Panc1 (cell line): ENCODE results near the gene SNRNP35. TPM values are rescaled to one million over a fixed set of nuclear protein-coding genes. Genes with fewer than 3 reads are reported as not detected.
"Not testable (repeated sequence)": the region's sequence is repeated elsewhere in the genome, so short reads cannot be mapped to it uniquely, and the experiment has no call there.

Source experiments
- ATAC-seq: fragments of 200-7000 bp; cut with Tn5 transposase; 2 replicates; pipeline ENCODE4 v1.9.1; 2020; ENCODE audit warnings: mild to moderate bottlenecking, moderate library complexity
- BruUV-seq: library from RNA; stranded (reverse); fragments of 400-500 nt; replicated peaks from 2 replicates; lab custom pipeline; 2021; lab: Mats Ljungman, UMichigan
- CTCF ChIA-PET: fragments of 300-600 bp; sonication (Branson Sonifier 250); formaldehyde crosslinking; loops from one replicate; lab custom pipeline; 2022; ENCODE audit warnings: antibody characterized with exemption; lab: Charles Lee
- POLR2A ChIA-PET: fragments of 300-600 bp; sonication (Branson Sonifier 250); formaldehyde crosslinking; loops from one replicate; lab custom pipeline; 2022; ENCODE audit warnings: antibody characterized with exemption; lab: Charles Lee
- DNase-seq: peaks from one replicate; pipeline ENCODE4 v3.0.0-alpha.2; 2010; ENCODE audit warnings: low read depth, low spot score
- H3K27ac ChIP-seq: 2 replicates; pipeline ENCODE4 v1.5.1; 2011; ENCODE audit warnings: mild to moderate bottlenecking, low read length, inconsistent platforms
- H3K27me3 ChIP-seq: fragments of 200-500 bp; sonication (Bioruptor generic); 2 replicates; pipeline ENCODE4 v1.6.0; 2014; ENCODE audit warnings: low read length, inconsistent platforms; ENCODE audit not compliant: control insufficient read depth, insufficient read depth
- H3K36me3 ChIP-seq: fragments of 200-500 bp; sonication (Bioruptor generic); 2 replicates; pipeline ENCODE4 v1.5.1; 2014; ENCODE audit warnings: inconsistent platforms, mild to moderate bottlenecking, low read length, moderate library complexity; ENCODE audit not compliant: control insufficient read depth, insufficient read depth
- H3K4me1 ChIP-seq: 2 replicates; pipeline ENCODE4 v1.5.1; 2011; ENCODE audit warnings: inconsistent platforms, mild to moderate bottlenecking, low read length, moderate library complexity; ENCODE audit not compliant: control insufficient read depth, insufficient read depth
- H3K4me3 ChIP-seq, 2 experiments: 2 replicates each; pipeline ENCODE4 v1.5.1; 2011 to 2012; ENCODE audit warnings: low read depth in 2 of 2, low read length in 2 of 2, mild to moderate bottlenecking in 2 of 2, inconsistent platforms in 1 of 2, moderate library complexity in 1 of 2
- H3K9me3 ChIP-seq: fragments of 200-500 bp; sonication (Bioruptor generic); 2 replicates; pipeline ENCODE4 v1.5.1; 2014; ENCODE audit warnings: low read depth, mild to moderate bottlenecking, inconsistent platforms, low read length, moderate library complexity; ENCODE audit not compliant: control insufficient read depth, insufficient read depth
- POLR2AphosphoS5 ChIP-seq: IDR thresholded peaks from 2 replicates; pipeline ENCODE4 v1.6.1; 2012; ENCODE audit warnings: mild to moderate bottlenecking, low read depth, low read length, moderate library complexity
- SIN3A ChIP-seq: IDR thresholded peaks from 2 replicates; pipeline ENCODE4 v1.6.1; 2012; ENCODE audit warnings: low read depth, mild to moderate bottlenecking, low read length, moderate library complexity, borderline replicate concordance; ENCODE audit not compliant: insufficient read depth
- TCF7L2 ChIP-seq: IDR thresholded peaks from 2 replicates; pipeline ENCODE4 v1.6.1; 2011; ENCODE audit warnings: mild to moderate bottlenecking, low read depth, low read length, inconsistent platforms
- in situ Hi-C: cut with HindIII; loops from 2 replicates; pipeline ENCODE4 v1.10.0; 2016; ENCODE audit warnings: low sequenced_read_pairs, low pct_unique_long_range_greater_than_20kb
- intact Hi-C: fragments of 100-400 bp; cut with micrococcal nuclease; formaldehyde crosslinking; loops from one replicate; pipeline ENCODE4 v1.10.0; 2022; ENCODE audit not compliant: unreplicated experiment
- total RNA-seq: library from RNA; stranded (reverse); gene quantifications from one replicate; pipeline ENCODE4 v1.2.1, GENCODE V29; 2021; ENCODE audit not compliant: unreplicated experiment
- TF ChIP-seq, protein P1 (sequence below): fragments of 450-650 bp; IDR thresholded peaks from 2 replicates; pipeline ENCODE4 v1.5.1; 2017; ENCODE audit warnings: mild to moderate bottlenecking
- TF ChIP-seq, protein P2 (sequence below), 2 experiments: IDR thresholded peaks; 2 replicates each; pipeline ENCODE4 v1.6.1; 2011 to 2012; ENCODE audit warnings: low read depth in 2 of 2, control low read depth in 1 of 2, low read length in 1 of 2, mild to moderate bottlenecking in 1 of 2, moderate library complexity in 1 of 2; ENCODE audit not compliant: insufficient read depth in 1 of 2

SNRNP35 gene
- total RNA-seq, 1 experiment from 2014 or later, result 16.5 TPM

DNA sequence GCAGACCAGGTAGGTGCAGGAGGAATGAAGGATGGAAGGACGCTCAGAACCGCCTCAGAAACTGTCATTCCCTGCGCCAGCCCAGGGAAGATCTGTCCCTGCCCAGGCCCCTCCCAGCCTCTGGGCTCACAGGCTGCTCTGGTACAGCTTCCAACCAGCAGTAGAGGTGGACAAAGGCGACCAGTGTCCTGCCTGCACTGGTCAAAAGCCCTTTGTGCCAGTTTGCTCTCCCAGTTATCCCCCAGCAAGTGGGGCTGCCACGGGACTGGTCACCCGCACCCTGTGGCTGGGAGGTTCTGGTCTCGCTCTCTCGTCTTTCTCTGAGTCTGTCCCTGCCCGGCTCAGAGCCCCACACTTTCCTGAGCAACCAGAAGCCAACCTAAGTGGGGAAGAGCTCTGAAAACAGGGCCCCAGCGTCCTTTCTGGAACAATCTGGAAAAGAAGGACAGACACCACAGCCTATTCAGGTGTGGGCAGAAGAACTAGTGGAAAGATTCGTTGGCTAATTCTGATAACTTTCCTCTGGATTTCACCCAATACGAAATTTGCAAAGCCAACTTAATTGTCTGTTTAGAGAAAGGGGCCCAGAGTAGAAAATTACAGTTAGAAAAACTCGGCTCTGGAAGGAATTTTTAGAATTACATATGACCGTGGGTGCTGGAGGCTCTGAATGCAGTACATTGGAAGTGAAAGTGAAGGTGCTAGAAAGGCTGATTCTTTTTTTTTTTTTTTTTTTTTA lies 21.7 kb downstream of the SNRNP35 start:
- no peaks in the 10 kb centered on the region for H3K9me3 ChIP-seq
- intact Hi-C loops (no loop called here), in situ Hi-C loops (no loop called here)
- H3K4me3 ChIP-seq, result no peak overlapping the region
- H3K27me3 ChIP-seq, result no peaks in the 10 kb centered on the region
- H3K4me1 ChIP-seq, result no peaks in the 10 kb centered on the region
- POLR2A ChIA-PET, result no interaction called here
- no peak for DNase-seq
- H3K27ac ChIP-seq, result no peak overlapping the region
- H3K36me3 ChIP-seq, result no peaks in the 10 kb centered on the region
- BruUV-seq, result no TSS peak
- CTCF ChIA-PET, result no interaction called here
- peak; percentile 70 for ATAC-seq
- no peak for TF ChIP-seq TCF7L2
- TF ChIP-seq, protein P1, sequence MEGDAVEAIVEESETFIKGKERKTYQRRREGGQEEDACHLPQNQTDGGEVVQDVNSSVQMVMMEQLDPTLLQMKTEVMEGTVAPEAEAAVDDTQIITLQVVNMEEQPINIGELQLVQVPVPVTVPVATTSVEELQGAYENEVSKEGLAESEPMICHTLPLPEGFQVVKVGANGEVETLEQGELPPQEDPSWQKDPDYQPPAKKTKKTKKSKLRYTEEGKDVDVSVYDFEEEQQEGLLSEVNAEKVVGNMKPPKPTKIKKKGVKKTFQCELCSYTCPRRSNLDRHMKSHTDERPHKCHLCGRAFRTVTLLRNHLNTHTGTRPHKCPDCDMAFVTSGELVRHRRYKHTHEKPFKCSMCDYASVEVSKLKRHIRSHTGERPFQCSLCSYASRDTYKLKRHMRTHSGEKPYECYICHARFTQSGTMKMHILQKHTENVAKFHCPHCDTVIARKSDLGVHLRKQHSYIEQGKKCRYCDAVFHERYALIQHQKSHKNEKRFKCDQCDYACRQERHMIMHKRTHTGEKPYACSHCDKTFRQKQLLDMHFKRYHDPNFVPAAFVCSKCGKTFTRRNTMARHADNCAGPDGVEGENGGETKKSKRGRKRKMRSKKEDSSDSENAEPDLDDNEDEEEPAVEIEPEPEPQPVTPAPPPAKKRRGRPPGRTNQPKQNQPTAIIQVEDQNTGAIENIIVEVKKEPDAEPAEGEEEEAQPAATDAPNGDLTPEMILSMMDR, result no peak
- no peak for TF ChIP-seq SIN3A
- TF ChIP-seq, protein P2, sequence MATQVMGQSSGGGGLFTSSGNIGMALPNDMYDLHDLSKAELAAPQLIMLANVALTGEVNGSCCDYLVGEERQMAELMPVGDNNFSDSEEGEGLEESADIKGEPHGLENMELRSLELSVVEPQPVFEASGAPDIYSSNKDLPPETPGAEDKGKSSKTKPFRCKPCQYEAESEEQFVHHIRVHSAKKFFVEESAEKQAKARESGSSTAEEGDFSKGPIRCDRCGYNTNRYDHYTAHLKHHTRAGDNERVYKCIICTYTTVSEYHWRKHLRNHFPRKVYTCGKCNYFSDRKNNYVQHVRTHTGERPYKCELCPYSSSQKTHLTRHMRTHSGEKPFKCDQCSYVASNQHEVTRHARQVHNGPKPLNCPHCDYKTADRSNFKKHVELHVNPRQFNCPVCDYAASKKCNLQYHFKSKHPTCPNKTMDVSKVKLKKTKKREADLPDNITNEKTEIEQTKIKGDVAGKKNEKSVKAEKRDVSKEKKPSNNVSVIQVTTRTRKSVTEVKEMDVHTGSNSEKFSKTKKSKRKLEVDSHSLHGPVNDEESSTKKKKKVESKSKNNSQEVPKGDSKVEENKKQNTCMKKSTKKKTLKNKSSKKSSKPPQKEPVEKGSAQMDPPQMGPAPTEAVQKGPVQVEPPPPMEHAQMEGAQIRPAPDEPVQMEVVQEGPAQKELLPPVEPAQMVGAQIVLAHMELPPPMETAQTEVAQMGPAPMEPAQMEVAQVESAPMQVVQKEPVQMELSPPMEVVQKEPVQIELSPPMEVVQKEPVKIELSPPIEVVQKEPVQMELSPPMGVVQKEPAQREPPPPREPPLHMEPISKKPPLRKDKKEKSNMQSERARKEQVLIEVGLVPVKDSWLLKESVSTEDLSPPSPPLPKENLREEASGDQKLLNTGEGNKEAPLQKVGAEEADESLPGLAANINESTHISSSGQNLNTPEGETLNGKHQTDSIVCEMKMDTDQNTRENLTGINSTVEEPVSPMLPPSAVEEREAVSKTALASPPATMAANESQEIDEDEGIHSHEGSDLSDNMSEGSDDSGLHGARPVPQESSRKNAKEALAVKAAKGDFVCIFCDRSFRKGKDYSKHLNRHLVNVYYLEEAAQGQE (IDR thresholded peaks at IDR 0.05; ENCODE audit: insufficient read depth in 1 of 2, low read depth in 2 of 2, low read length in 1 of 2), result no peak
- TF ChIP-seq POLR2AphosphoS5, result no peak

DNA sequence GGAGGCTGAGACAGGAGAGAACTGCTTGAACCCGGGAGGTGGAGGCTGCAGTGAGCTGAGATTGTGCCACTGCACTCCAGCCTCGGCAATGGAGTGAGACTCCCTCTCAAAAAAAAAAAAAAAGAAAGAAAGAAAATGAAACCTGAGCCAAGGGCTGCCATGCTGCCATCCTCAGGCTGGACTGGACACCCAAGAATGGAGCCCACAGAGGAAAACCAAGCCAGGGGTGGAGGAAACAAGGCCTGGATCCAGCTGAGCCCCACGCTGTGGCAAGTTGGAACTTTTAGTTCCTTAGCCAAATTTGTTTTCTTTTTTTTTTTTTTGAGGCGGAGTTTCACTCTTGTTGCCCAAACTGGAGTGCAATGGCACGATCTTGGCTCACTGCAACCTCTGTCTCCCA lies 23.3 kb downstream of the SNRNP35 start:
- CTCF ChIA-PET, H3K4me3 ChIP-seq, DNase-seq, H3K4me1 ChIP-seq, BruUV-seq, H3K36me3 ChIP-seq, H3K27ac ChIP-seq, in situ Hi-C loops, H3K27me3 ChIP-seq, ATAC-seq, intact Hi-C loops, H3K9me3 ChIP-seq: not testable (repeated sequence)
- POLR2A ChIA-PET, result interaction anchor here (0.7 kb wide), 1 partner anchor 228 kb away, joined by 7 read pairs; no protein-coding TSS in a partner anchor

DNA sequence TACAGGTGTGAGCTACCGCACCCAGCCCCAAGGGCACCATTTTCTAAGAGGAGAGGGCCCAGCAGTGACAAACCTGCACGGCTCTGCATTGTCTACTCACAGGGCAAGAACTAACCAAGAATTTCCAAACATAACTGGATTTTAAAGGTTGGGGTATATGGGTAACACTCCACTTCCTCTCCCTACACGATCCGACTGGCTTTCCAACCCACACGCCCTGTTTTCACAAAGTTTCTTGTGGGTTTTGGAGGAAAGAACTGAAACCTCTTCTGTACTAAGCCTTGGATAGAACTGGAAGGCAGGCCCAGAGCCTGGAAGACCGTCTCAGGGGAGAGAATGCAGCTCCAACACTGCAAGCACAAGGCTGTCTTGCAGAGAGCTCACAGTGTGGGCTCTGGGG lies 24.9 kb downstream of the SNRNP35 start:
- BruUV-seq, result no TSS peak
- no peaks in the 10 kb centered on the region for H3K36me3 ChIP-seq

More for the DNA sequence above, 24.9 kb downstream of the SNRNP35 start:
- no peak overlapping the region for H3K4me3 ChIP-seq
- no peak overlapping the region for H3K27ac ChIP-seq
- ChIA-PET POLR2A (interaction anchor here (0.8 kb wide), 1 partner anchor 26 kb away, joined by 3 read pairs; no protein-coding TSS in a partner anchor), CTCF (interaction anchor here (0.6 kb wide), 1 partner anchor 50 kb away, joined by 4 read pairs; no protein-coding TSS in a partner anchor)
- no peaks in the 10 kb centered on the region for H3K4me1 ChIP-seq
- intact Hi-C loops (no loop called here), in situ Hi-C loops (no loop called here)
- no peak for DNase-seq
- H3K9me3 ChIP-seq, result no peaks in the 10 kb centered on the region
- TF ChIP-seq POLR2AphosphoS5 (no peak), SIN3A (no peak), TCF7L2 (no peak)
- TF ChIP-seq, protein P1, result no peak
- TF ChIP-seq, protein P2 (IDR thresholded peaks at IDR 0.05; ENCODE audit: insufficient read depth in 1 of 2, low read depth in 2 of 2, low read length in 1 of 2), result no peak
- no peak for ATAC-seq
- no peaks in the 10 kb centered on the region for H3K27me3 ChIP-seq
